ENCODE results near the gene ATAD3B.
"Not testable (repeated sequence)": the region's sequence is repeated elsewhere in the genome, so short reads cannot be mapped to it uniquely, and the experiment has no call there.

The ATAD3B gene

GRCh38 chr1:1483714-1484113 lies 12.1 kb downstream of the ATAD3B start:
- no peak for DNase-seq

- DNase-seq: not testable (repeated sequence)
Measured at GRCh38 chr1:1484976-1485750, 13.6 kb downstream of the ATAD3B start.

- DNase-seq: not testable (repeated sequence)
Measured at GRCh38 chr1:1485755-1486317, 14.3 kb downstream of the ATAD3B start.

GRCh38 chr1:1487701-1488100 lies 16.1 kb downstream of the ATAD3B start:
- no peak for DNase-seq

- DNase-seq: no peak
Measured at GRCh38 chr1:1489231-1489630, 17.7 kb downstream of the ATAD3B start.

GRCh38 chr1:1489861-1490260 lies 18.3 kb downstream of the ATAD3B start:
- no peak for DNase-seq

GRCh38 chr1:1490633-1491230 lies 19.2 kb downstream of the ATAD3B start:
- no peak for DNase-seq

GRCh38 chr1:1491601-1492000 lies 20.0 kb downstream of the ATAD3B start:
- DNase-seq: no peak

GRCh38 chr1:1494311-1494710 lies 22.7 kb downstream of the ATAD3B start:
- DNase-seq: not testable (repeated sequence)

- DNase-seq: not testable (repeated sequence)
Measured at GRCh38 chr1:1495461-1495975, 24.0 kb downstream of the ATAD3B start.

GRCh38 chr1:1504777-1505365 lies 33.3 kb downstream of the ATAD3B start:
- peak; percentile 74 for DNase-seq

GRCh38 chr1:1505366-1505798 lies 33.8 kb downstream of the ATAD3B start:
- DNase-seq: peak; percentile 40

GRCh38 chr1:1505801-1506200 lies 34.2 kb downstream of the ATAD3B start:
- DNase-seq: not testable (repeated sequence)

- no peak for DNase-seq
Measured at GRCh38 chr1:1507305-1507704, 35.7 kb downstream of the ATAD3B start.

GRCh38 chr1:1508775-1509464 lies 37.4 kb downstream of the ATAD3B start:
- DNase-seq: not testable (repeated sequence)

- DNase-seq: not testable (repeated sequence)
Measured at GRCh38 chr1:1509465-1509850, 37.9 kb downstream of the ATAD3B start.

- peak; percentile 63 for DNase-seq
Measured at GRCh38 chr1:1510912-1511532, 39.5 kb downstream of the ATAD3B start.

- DNase-seq: peak; percentile 98
Measured at GRCh38 chr1:1511533-1512285, 40.1 kb downstream of the ATAD3B start, which contains the start of gene ATAD3A. Gene ATAD3A (plus strand): TSS chr1:1512162. CDS start chr1:1512269, 107 bp downstream.

- not testable (repeated sequence) for DNase-seq
Measured at GRCh38 chr1:1512425-1512824, 40.9 kb downstream of the ATAD3B start.

- not testable (repeated sequence) for DNase-seq
Measured at GRCh38 chr1:1513675-1514074, 42.1 kb downstream of the ATAD3B start.

- DNase-seq: not testable (repeated sequence)
Measured at GRCh38 chr1:1514376-1514775, 42.8 kb downstream of the ATAD3B start.

Measured in activated CD4-positive, alpha-beta T cell treated with anti-CD3 and anti-CD28 coated beads, Interleukin-10, Interleukin-2, amounts not matched to agents 100 ng/mL and 50 ng/mL, durations not matched to agents 16 hours and 8 hours (primary cell).